PC-9 (cell line): ENCODE results near the gene EPHA4.

Source experiments
- EZH2 ChIP-seq: fragments of 200-600 bp; sonication (generic); IDR thresholded peaks from 2 replicates; pipeline ENCODE4 v1.8.0; 2017; ENCODE audit warnings: antibody characterized with exemption, low read depth
- TF ChIP-seq, protein P1 (sequence below): fragments of 200-600 bp; sonication (generic); conservative IDR thresholded peaks from 2 replicates; pipeline ENCODE4 v1.6.1; 2017; ENCODE audit warnings: mixed run types, antibody characterized with exemption, mild to moderate bottlenecking, moderate library complexity

DNA sequence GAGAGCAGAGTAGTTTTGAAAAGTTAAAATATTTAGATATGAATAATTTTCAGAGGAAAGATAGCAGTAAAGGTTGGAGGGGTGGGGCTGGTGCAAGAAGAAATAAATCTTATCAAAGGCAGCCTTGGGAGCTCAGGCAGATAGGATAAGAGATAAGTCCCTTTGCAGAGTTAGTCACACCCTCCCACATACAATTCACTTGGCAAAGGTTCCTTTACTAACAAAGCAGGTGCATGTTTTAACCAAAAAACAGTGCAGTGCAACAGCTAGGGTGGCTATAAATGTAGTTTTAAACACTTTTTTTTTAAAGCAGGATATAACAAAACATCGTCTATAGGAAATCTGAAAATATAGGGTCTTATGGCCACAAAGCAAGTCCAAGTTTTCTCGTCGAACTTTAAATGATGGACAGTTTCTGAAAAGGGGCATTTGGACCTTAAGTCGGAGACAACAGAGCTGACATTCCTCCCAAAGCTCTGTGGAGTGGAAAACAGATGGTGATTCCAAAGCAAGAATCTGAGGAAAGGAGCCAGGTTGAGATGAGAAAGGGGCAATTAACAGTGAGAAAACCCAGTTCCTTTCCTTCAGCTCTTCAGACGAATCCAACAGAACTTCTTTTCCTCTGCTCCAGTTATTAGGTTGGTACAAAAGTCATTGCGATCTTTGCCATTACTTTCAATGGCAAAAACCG lies 53.0 kb downstream of the EPHA4 start:
- TF ChIP-seq, protein P1, sequence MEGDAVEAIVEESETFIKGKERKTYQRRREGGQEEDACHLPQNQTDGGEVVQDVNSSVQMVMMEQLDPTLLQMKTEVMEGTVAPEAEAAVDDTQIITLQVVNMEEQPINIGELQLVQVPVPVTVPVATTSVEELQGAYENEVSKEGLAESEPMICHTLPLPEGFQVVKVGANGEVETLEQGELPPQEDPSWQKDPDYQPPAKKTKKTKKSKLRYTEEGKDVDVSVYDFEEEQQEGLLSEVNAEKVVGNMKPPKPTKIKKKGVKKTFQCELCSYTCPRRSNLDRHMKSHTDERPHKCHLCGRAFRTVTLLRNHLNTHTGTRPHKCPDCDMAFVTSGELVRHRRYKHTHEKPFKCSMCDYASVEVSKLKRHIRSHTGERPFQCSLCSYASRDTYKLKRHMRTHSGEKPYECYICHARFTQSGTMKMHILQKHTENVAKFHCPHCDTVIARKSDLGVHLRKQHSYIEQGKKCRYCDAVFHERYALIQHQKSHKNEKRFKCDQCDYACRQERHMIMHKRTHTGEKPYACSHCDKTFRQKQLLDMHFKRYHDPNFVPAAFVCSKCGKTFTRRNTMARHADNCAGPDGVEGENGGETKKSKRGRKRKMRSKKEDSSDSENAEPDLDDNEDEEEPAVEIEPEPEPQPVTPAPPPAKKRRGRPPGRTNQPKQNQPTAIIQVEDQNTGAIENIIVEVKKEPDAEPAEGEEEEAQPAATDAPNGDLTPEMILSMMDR, result no peak
- TF ChIP-seq EZH2, result no peak
